SK-N-SH (cell line): ENCODE data around the gene FIZ1.

Source experiments
- CTCF ChIP-seq: fragments of 200-600 bp; sonication (generic); IDR thresholded peaks from 2 replicates; pipeline ENCODE4 v1.6.1; 2017; ENCODE audit warnings: antibody characterized with exemption, mild to moderate bottlenecking, moderate library complexity
- EP300 ChIP-seq, 2 experiments: IDR thresholded peaks; 2 replicates each; pipeline versions ENCODE4 v1.4.0 to v1.6.1; 2012; ENCODE audit warnings: borderline replicate concordance in 1 of 2, low read depth in 1 of 2, low read length in 1 of 2
- FOXM1 ChIP-seq: IDR thresholded peaks from 2 replicates; pipeline ENCODE4 v1.4.0; 2012; ENCODE audit warnings: low read depth, mild to moderate bottlenecking
- JUND ChIP-seq: IDR thresholded peaks from 2 replicates; pipeline ENCODE4 v1.4.0; 2012
- POLR2AphosphoS5 ChIP-seq: IDR thresholded peaks from 2 replicates; pipeline ENCODE4 v1.6.1; 2012; ENCODE audit warnings: low read depth, low read length
- RAD21 ChIP-seq: IDR thresholded peaks from 2 replicates; pipeline ENCODE4 v1.6.1; 2012; ENCODE audit warnings: mild to moderate bottlenecking, low read length
- RCOR1 ChIP-seq: fragments of 150-350 bp; IDR thresholded peaks from 2 replicates; pipeline ENCODE4 v1.6.1; 2017; ENCODE audit warnings: antibody characterized with exemption, low read length

DNA sequence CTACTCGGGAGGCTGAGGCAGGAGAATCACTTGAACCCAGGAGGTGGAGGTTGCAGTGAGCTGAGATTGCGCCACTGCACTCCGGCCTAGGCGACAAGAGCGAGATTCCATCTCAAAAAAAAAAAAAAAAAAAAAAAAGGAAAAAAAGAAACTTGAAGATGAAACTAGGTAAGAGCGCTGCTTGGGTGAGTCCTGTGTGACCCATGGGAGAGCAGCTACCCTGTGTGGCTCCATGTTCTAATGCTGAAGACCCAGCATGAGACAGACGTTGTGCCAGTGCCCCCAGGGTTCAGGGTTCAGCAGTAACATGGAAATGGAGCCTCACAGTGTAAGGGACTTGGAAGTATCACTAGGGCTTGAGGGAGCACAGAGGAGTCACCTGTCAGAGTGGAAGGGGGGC, 19.1 kb upstream of the FIZ1 start:
- TF ChIP-seq JUND, result 0 out of 2 replicates have a peak, but pooled peaks have one; percentile 6
- TF ChIP-seq FOXM1, result no peak
- no peak for TF ChIP-seq CTCF
- no peak for TF ChIP-seq RCOR1
- no peak for TF ChIP-seq POLR2AphosphoS5
- no peak for TF ChIP-seq RAD21
- no peak for TF ChIP-seq EP300 (IDR thresholded peaks at IDR 0.05; ENCODE audit: borderline replicate concordance in 1 of 2, low read depth in 1 of 2, low read length in 1 of 2)
